Skin of body (tissue), 2 donors: ENCODE measurements around the gene DLEC1. TPM values are rescaled to one million over a fixed set of nuclear protein-coding genes. Genes with fewer than 3 reads are reported as not detected.
"Not testable (repeated sequence)": the region's sequence is repeated elsewhere in the genome, so short reads cannot be mapped to it uniquely, and the experiment has no call there.

ENCODE experiments used
- DNase-seq: peaks from one replicate; lab custom pipeline; 2025; lab: John Stamatoyannopoulos, UW
- total RNA-seq: library from RNA; depleted of rRNA; stranded (reverse); fragments of >200 nt; gene quantifications from one replicate; pipeline ENCODE4 v1.2.3, GENCODE V29; 2014

DLEC1 gene
- total RNA-seq, 1 donor from 2014 or later: 0.49 TPM

- DNase-seq: no peak
Observed at GRCh38 chr3:38152609-38153008, 113.6 kb downstream of the DLEC1 start.

- no peak for DNase-seq
Observed at GRCh38 chr3:38153221-38153620, 114.2 kb downstream of the DLEC1 start.

- peak; percentile 5 for DNase-seq
Observed at GRCh38 chr3:38154033-38154494, 115.1 kb downstream of the DLEC1 start.

- no peak for DNase-seq
Observed at GRCh38 chr3:38154625-38155255, 115.7 kb downstream of the DLEC1 start.

DNA sequence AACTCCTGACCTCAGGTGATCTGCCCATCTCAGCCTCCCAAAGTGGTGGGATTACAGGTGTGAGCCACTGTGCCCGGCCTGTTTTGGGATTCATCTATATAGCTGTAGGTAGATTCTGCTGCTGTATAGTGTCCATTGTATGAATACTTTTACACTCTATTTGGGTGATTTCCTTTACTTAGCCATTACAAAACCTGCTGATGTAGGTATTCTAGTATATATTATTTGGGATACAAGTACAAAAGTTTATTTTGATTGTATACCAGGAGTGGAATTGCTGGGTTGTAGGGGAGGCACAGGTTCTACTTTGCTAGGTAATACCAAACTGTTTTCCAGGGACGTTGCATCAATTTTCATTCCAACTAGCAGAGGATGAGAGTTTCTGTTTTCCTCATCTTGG, 116.8 kb downstream of the DLEC1 start:
- no peak for DNase-seq

GRCh38 chr3:38157117-38157516, 118.1 kb downstream of the DLEC1 start:
- no peak for DNase-seq

GRCh38 chr3:38157595-38157994, 118.6 kb downstream of the DLEC1 start:
- DNase-seq: no peak

DNA sequence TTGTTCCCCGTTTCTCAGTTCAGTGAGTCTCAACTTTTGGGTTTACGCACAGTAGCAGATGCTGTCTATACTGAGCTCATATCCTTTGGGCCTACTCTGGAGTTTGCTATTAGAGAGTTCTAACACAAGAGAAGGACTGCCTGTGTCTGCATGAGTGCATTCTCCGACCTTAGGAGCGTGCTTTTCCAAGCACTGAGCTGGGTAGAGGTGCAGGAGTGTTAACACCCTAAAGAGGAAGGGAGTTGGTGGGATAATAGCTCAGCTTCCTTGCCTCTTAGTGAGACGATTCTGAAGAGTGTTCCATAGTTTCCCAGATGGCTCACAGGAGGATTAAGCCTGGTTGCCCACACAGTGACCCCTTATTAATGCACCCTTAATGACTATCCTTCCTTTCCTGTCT, 119.5 kb downstream of the DLEC1 start:
- DNase-seq: no peak

- not testable (repeated sequence) for DNase-seq
Observed at GRCh38 chr3:38160704-38161103, 121.7 kb downstream of the DLEC1 start.

- DNase-seq: no peak
Observed at GRCh38 chr3:38163117-38163840, 124.3 kb downstream of the DLEC1 start.

DNA sequence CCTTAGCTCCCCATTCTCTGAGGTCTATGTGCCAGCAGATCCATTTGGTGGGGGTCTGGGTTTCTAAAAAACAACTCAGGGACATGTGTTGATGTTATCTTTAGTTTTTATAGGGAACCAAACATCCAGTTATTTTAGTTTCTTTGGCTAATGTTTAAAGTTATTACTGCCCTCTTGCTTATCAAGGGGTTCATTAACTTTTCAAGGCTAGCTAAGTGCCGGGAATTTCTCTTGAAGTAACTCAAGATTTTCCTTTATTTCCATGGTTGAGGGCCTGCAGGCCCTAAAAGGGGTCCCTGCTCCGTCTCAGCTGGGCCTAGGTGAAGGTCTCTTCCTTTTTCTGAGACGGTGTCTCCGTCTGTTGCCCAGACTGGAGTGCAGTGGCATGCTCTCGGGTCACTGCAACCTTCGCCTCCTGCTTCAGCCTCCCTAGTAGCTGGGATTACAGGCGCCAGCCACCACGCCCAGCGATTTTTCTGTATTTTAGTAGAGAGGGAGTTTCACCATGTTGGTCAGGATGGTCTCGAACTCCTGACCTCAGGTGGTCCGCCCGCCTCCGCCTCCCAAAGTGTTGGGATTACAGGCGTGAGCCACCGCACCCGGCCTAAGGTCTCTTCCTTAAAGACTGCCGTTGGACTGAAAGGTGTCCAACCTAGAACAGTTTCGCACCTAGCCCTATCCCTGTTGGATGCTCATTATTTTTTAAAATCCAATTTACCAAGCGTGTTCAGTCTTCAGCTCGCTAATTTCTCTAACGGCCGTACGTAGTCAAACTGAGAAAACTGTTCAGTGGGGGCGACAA, 125.0 kb downstream of the DLEC1 start:
- DNase-seq: no peak

DNA sequence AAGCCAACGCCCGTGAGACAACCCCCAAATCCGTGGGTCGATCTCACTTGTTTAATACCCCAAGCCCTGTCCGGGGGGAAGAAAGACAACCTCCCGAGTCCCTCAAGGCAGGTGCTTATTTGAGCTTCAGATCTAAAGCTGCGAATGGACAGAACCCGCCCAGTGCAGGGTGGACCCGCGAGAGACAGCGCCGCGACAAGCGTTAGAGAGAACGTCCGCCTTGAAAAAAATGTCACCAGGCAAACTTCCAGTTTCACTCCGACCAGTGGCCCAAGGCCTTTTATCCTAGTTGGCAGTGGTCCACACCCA, 125.6 kb downstream of the DLEC1 start:
- no peak for DNase-seq

DNA sequence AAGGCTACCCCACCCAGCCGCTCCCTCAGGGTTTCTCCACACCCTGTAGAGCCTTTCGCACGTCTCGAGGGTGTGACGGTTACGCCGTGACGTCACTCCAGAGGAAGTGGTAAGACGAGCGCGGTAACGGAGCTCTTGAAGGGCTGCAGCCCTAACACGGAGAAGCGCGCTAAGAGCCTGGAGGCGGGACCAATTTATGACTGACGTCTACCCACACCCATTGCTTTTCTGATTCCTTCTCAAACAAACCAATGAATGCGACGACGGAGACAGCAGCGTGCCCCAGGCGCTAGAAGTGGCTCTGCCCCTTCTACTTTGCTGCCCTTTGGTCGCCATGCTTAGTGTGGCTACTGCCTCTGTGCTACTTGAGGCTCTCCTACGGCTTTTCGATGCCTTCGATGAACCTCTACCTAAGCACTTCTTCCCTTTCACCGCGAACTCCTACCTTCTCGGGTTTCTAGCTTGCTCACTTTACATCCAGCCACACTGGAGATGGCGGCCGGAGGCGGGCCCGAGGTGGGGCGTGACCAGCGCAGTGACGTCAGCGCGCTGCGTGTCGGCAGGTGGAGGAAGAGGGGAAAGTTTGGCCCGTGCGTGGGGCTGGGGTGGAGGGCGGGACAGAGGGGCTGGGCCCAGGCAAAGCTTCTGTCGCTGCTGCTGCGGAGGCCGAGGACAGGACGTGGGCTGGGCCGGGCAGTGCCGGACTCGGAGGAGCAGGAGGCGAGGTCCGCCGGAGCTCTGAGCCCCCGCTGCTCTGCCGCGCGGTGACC, 126.1 kb downstream of the DLEC1 start, which contains the start of gene OXSR1:
Gene OXSR1, plus strand, starts transcription at position 586 of the 770 bp plus-strand sequence. CDS start 340 bp downstream, outside the sequence.
- peak; percentile 100 for DNase-seq

- no peak for DNase-seq
Observed at GRCh38 chr3:38165722-38166387, 126.8 kb downstream of the DLEC1 start.

DNA sequence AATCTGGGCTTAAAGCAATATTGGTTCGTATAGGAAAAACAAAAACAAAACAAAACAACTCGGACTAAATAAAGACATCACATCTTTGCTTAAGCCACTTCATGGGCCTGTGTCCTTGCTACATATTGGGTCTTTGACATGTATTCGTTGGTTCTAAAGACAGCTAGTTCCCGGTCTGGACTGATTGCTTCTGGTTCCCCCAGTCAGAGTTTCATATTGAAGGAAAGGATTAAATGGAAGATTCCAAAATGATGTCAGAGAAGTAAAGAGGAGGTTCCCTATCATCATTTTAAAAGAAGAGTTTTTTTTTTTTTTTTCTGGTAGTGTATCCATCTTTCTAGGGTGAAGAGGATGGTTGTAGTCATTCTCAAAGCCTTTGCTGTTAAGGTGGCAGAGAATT, 128.6 kb downstream of the DLEC1 start:
- no peak for DNase-seq

DNA sequence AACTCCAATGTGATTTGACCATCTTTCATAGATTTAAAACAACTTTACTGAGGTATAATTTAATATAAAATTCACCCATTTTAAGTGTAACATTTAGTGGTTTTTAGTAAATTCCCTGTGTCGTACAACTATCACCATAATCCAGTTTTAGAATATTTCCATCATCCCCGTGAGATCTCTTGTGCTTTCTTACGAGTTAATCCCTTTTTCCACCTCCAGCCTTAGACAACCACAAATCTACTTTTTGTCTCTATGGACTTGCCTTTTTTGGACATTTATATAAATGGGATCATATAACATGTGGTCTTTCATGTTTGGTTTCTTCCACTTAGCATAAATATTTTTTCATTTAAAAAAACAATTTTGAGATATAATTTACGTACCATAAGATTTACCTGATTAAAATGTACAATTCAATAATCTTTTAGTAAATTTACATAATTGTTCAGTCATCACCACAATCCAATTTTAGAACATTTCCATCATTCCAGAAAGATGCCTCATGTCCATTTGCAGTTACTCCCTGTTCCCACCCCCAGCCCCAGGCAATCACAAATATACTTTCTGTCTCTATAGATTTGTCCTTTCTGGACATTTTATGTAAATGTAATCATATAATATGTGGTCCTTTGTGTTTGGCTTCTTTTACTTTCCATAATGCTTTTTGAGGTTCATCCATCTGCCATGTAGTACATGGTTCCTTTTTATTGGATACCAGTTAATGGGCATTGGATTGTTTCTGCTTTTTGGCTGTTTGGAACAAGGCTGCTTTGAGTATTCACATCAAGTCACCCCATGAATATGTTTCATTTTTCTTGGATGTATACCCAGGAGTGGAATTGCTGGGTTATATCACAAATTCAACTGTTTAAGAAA, 129.4 kb downstream of the DLEC1 start:
- DNase-seq: no peak

DNA sequence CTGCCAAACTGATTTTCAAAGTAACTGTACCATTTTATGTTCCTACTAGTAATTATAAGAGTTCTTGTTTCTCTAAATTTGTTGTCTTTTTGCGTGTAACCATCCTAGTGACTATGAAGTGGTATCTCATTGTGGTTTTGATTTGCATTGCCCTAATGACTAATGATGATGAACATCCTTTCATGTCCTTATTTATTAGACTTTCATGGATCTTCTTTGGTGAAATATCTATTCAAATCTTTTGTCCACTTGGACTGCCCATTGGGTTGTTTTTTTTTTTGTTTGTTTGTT, 130.0 kb downstream of the DLEC1 start:
- DNase-seq: no peak

DNA sequence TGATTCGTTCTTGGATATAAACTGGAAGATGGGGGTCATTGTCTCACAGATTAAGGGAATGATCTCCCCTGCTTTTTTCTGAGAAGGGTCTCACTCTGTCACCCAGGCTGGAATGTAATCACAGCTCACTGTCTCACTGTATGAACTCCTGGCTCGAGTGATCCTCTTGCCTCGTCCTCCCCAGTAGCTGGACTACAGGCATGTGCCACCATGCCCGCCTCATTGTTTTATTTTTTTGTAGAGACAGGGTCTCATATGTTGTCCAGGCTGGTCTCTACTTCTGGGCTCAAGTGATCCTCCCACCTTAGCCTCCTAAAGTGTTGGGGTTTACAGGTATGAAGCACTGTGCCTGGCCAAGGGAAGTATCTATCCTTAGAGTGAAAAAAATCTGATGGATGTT, 131.7 kb downstream of the DLEC1 start:
- DNase-seq: no peak

- no peak for DNase-seq
Observed at GRCh38 chr3:38171622-38172021, 132.6 kb downstream of the DLEC1 start.
